Keratinocyte (primary cell): ENCODE results near the gene SCAPER. TPM values are rescaled to one million over a fixed set of nuclear protein-coding genes. Genes with fewer than 3 reads are reported as not detected.

Experiments used
- DNase-seq: peaks from one replicate; pipeline ENCODE4 v3.0.0-alpha.2; 2011; ENCODE audit warnings: low read depth, missing footprints, low spot score
- FAIRE-seq: peaks from 2 replicates; lab custom pipeline; 2011; peaks lifted over from hg19 to GRCh38; lab: Jason Lieb, UNC
- H2AFZ ChIP-seq: 2 replicates; pipeline ENCODE4 v1.6.0; 2012; ENCODE audit warnings: low read length, control low read depth, inconsistent platforms; ENCODE audit not compliant: control insufficient read depth
- H3K27ac ChIP-seq: 2 replicates; pipeline ENCODE4 v1.5.1; 2011; ENCODE audit warnings: low read length; ENCODE audit not compliant: control insufficient read depth, insufficient read depth
- H3K27me3 ChIP-seq: 3 replicates; pipeline ENCODE4 v1.6.0; 2011; ENCODE audit warnings: low read length; ENCODE audit not compliant: control insufficient read depth, insufficient read depth; ENCODE audit errors: extremely low read depth
- H3K36me3 ChIP-seq, 2 experiments: 2 replicates in 1 of 2; 3 replicates in 1 of 2; pipeline ENCODE4 v1.5.1; 2011; ENCODE audit warnings: low read length in 2 of 2, mild to moderate bottlenecking in 1 of 2; ENCODE audit not compliant: control insufficient read depth in 2 of 2, insufficient read depth in 2 of 2; ENCODE audit errors: extremely low read depth in 1 of 2
- H3K4me1 ChIP-seq: 3 replicates; pipeline ENCODE4 v1.5.1; 2011; ENCODE audit warnings: low read length; ENCODE audit not compliant: control insufficient read depth, insufficient read depth; ENCODE audit errors: extremely low read depth
- H3K4me2 ChIP-seq: 3 replicates; pipeline ENCODE4 v1.6.0; 2011; ENCODE audit warnings: low read depth, low read length; ENCODE audit not compliant: control insufficient read depth, insufficient read depth; ENCODE audit errors: extremely low read depth
- H3K4me3 ChIP-seq, 3 experiments: fragments of 200-600 bp in 1 of 3; sonication (generic) in 1 of 3; 2 replicates in 2 of 3; 3 replicates in 1 of 3; pipeline ENCODE4 v1.5.1; 2011 to 2016; ENCODE audit warnings: low read length in 3 of 3, mild to moderate bottlenecking in 3 of 3, control low read depth in 2 of 3, inconsistent platforms in 1 of 3, low read depth in 1 of 3, mixed read lengths in 1 of 3, mixed run types in 1 of 3, moderate library complexity in 1 of 3; ENCODE audit not compliant: control insufficient read depth in 2 of 3, insufficient read depth in 2 of 3; ENCODE audit errors: extremely low read depth in 1 of 3
- H3K79me2 ChIP-seq: 2 replicates; pipeline ENCODE4 v1.6.0; 2012; ENCODE audit warnings: low read length; ENCODE audit not compliant: control insufficient read depth, insufficient read depth
- H3K9ac ChIP-seq: 3 replicates; pipeline ENCODE4 v1.6.0; 2011; ENCODE audit warnings: low read length; ENCODE audit not compliant: control insufficient read depth, insufficient read depth; ENCODE audit errors: extremely low read depth
- H3K9me1 ChIP-seq: 3 replicates; pipeline ENCODE4 v1.6.0; 2011; ENCODE audit warnings: low read length; ENCODE audit not compliant: control insufficient read depth, insufficient read depth; ENCODE audit errors: extremely low read depth
- H3K9me3 ChIP-seq: 2 replicates; pipeline ENCODE4 v1.5.1; 2012; ENCODE audit warnings: low read depth, low read length; ENCODE audit not compliant: control insufficient read depth
- H4K20me1 ChIP-seq: 3 replicates; pipeline ENCODE4 v1.6.0; 2011; ENCODE audit warnings: low read length; ENCODE audit not compliant: control insufficient read depth, insufficient read depth; ENCODE audit errors: extremely low read depth
- CTCF ChIP-seq, 3 experiments: IDR thresholded peaks in 1 of 3; conservative IDR thresholded peaks in 1 of 3; optimal IDR thresholded peaks in 1 of 3; 2 replicates in 2 of 3; 3 replicates in 1 of 3; pipeline versions ENCODE3 to v1.5.1; 2011; ENCODE audit warnings: low read length in 3 of 3, mild to moderate bottlenecking in 3 of 3, moderate library complexity in 2 of 3, control low read depth in 1 of 3, inconsistent platforms in 1 of 3; ENCODE audit not compliant: insufficient read depth in 2 of 3; ENCODE audit errors: extremely low read depth in 1 of 3
- EZH2 ChIP-seq: IDR thresholded peaks from one replicate; pipeline ENCODE4 v1.6.1; 2012; ENCODE audit warnings: inconsistent platforms, mild to moderate bottlenecking, low read length, moderate library complexity
- dilution Hi-C: fragments of 300-500 bp; cut with MboI; formaldehyde crosslinking; loops from one replicate; pipeline ENCODE4 v1.7.0; 2020; ENCODE audit warnings: low sequenced_read_pairs; ENCODE audit not compliant: extremely low pct_ligation_motif_present
- polyA plus RNA-seq, 5 experiments: library from polyadenylated mRNA; depleted of rRNA in 3 of 5; stranded (reverse) in 3 of 5; stranded (forward) in 1 of 5; unstranded in 1 of 5; fragments of >200 nt; gene quantifications; 1 replicate in 1 of 5; 2 replicates in 3 of 5; 3 replicates in 1 of 5; pipeline versions ENCODE4 v1.2.1 to v1.2.3, GENCODE V29; 2011 to 2012; ENCODE audit warnings: missing spikeins in 2 of 5, low read depth in 1 of 5, low replicate concordance in 1 of 5

Gene SCAPER
- polyA plus RNA-seq, 1 donor (not counting 4 experiments of a cell fraction or from before 2014, with no cell fraction given) = 5.2 TPM

- Histone ChIP-seq H3K27ac (no peak overlapping the region), H3K79me2 (no peaks in the 10 kb centered on the region), H2AFZ (no peak overlapping the region), H4K20me1 (no peaks in the 10 kb centered on the region), H3K4me2 (no peak overlapping the region), H3K9me3 (no peaks in the 10 kb centered on the region), H3K9ac (no peak overlapping the region), H3K4me1 (peaks cover 6% of the 10 kb centered on the region), H3K9me1 (no peaks in the 10 kb centered on the region), H3K36me3 (no peaks in the 10 kb centered on the region), H3K27me3 (no peaks in the 10 kb centered on the region), H3K4me3 (no peak overlapping the region)
- TF ChIP-seq CTCF (optimal IDR thresholded peaks at IDR 0.05 in 1 of 3, IDR thresholded peaks at IDR 0.05 in 1 of 3, conservative IDR thresholded peaks at IDR 0.05 in 1 of 3; ENCODE audit: extremely low read depth in 1 of 3, insufficient read depth in 2 of 3, low read length in 3 of 3) (no peak), EZH2 (no peak)
- FAIRE-seq (no peak), DNase-seq (no peak)
- dilution Hi-C loops = no loop called here
Observed at GRCh38 chr15:76327191-76328105, 577.7 kb downstream of the SCAPER start.

GRCh38 chr15:76325704-76326103 is 579.4 kb downstream of the SCAPER start:
- Histone ChIP-seq H2AFZ (no peak overlapping the region), H3K27ac (no peak overlapping the region), H3K9me3 (no peaks in the 10 kb centered on the region), H3K4me3 (no peak overlapping the region), H3K79me2 (no peaks in the 10 kb centered on the region), H3K4me2 (no peak overlapping the region), H3K36me3 (no peaks in the 10 kb centered on the region), H4K20me1 (no peaks in the 10 kb centered on the region), H3K4me1 (peaks cover 6% of the 10 kb centered on the region), H3K27me3 (no peaks in the 10 kb centered on the region), H3K9me1 (no peaks in the 10 kb centered on the region), H3K9ac (no peak overlapping the region)
- dilution Hi-C loops = no loop called here
- DNase-seq = no peak
- no peak for TF ChIP-seq EZH2
- no peak for TF ChIP-seq CTCF (optimal IDR thresholded peaks at IDR 0.05 in 1 of 3, IDR thresholded peaks at IDR 0.05 in 1 of 3, conservative IDR thresholded peaks at IDR 0.05 in 1 of 3; ENCODE audit: extremely low read depth in 1 of 3, insufficient read depth in 2 of 3, low read length in 3 of 3)
- no peak for FAIRE-seq
